HTR-8/SVneo (cell line): Measurements from ENCODE around the gene ANKRD60.

Experiments used
- DNase-seq: peaks from one replicate; pipeline ENCODE4 v3.0.0; 2011; ENCODE audit warnings: low spot score, mixed read lengths; ENCODE audit not compliant: insufficient read length
- FAIRE-seq: peaks from 2 replicates; lab custom pipeline; 2011; peaks lifted over from hg19 to GRCh38; lab: Jason Lieb, UNC

Gene ANKRD60

GRCh38 chr20:58225452-58226200, 2.8 kb downstream of the ANKRD60 start:
- FAIRE-seq: no peak

GRCh38 chr20:58224974-58225373, 3.5 kb downstream of the ANKRD60 start:
- no peak for DNase-seq
- FAIRE-seq: no peak

More at GRCh38 chr20:58225452-58226200, 2.8 kb downstream of the ANKRD60 start:
- DNase-seq: no peak

- FAIRE-seq: no peak
These were observed 4.4 kb downstream of the ANKRD60 start for GRCh38 chr20:58224097-58224496.

GRCh38 chr20:58223358-58223941, 5.0 kb downstream of the ANKRD60 start:
- DNase-seq: no peak
- peak; percentile 28 for FAIRE-seq

More at GRCh38 chr20:58224097-58224496, 4.4 kb downstream of the ANKRD60 start:
- DNase-seq: no peak

- FAIRE-seq (no peak), DNase-seq (no peak)
These were observed 6.0 kb downstream of the ANKRD60 start for GRCh38 chr20:58222446-58222845.

GRCh38 chr20:58219342-58219700, 9.1 kb downstream of the ANKRD60 start:
- DNase-seq (peak; percentile 99), FAIRE-seq (peak; percentile 99)

GRCh38 chr20:58218665-58219341, 9.7 kb downstream of the ANKRD60 start:
- FAIRE-seq (no peak), DNase-seq (no peak)

GRCh38 chr20:58216334-58216733, 12.1 kb downstream of the ANKRD60 start:
- FAIRE-seq (peak; percentile 26), DNase-seq (no peak)

GRCh38 chr20:58215116-58215515, 13.3 kb downstream of the ANKRD60 start:
- DNase-seq: no peak
- FAIRE-seq: no peak

GRCh38 chr20:58214310-58214709, 14.1 kb downstream of the ANKRD60 start:
- DNase-seq (no peak), FAIRE-seq (no peak)

GRCh38 chr20:58213716-58214115, 14.7 kb downstream of the ANKRD60 start:
- no peak for DNase-seq
- no peak for FAIRE-seq

- no peak for FAIRE-seq
- no peak for DNase-seq
These were observed 15.3 kb downstream of the ANKRD60 start for GRCh38 chr20:58213121-58213520.

GRCh38 chr20:58212636-58213035, 15.8 kb downstream of the ANKRD60 start:
- no peak for DNase-seq
- no peak for FAIRE-seq

- no peak for FAIRE-seq
- no peak for DNase-seq
These were observed 18.1 kb downstream of the ANKRD60 start for GRCh38 chr20:58210398-58210747.

GRCh38 chr20:58209652-58210397, 18.6 kb downstream of the ANKRD60 start:
- FAIRE-seq (peak; percentile 100), DNase-seq (peak; percentile 98)

- FAIRE-seq (no peak), DNase-seq (no peak)
These were observed 19.5 kb downstream of the ANKRD60 start for GRCh38 chr20:58208944-58209343.

GRCh38 chr20:58205850-58206249, 22.6 kb downstream of the ANKRD60 start:
- peak; percentile 79 for FAIRE-seq

GRCh38 chr20:58202044-58202443, 26.4 kb downstream of the ANKRD60 start:
- DNase-seq (no peak), FAIRE-seq (peak; percentile 81)

More at GRCh38 chr20:58205850-58206249, 22.6 kb downstream of the ANKRD60 start:
- DNase-seq: no peak

- DNase-seq (no peak), FAIRE-seq (no peak)
These were observed 26.8 kb downstream of the ANKRD60 start for GRCh38 chr20:58201616-58202015.

- FAIRE-seq (no peak), DNase-seq (no peak)
These were observed 29.0 kb downstream of the ANKRD60 start for GRCh38 chr20:58199469-58199868.
